ENCODE measurements around the gene STAM. TPM values are rescaled to one million over a fixed set of nuclear protein-coding genes. Genes with fewer than 3 reads are reported as not detected.
A peak's percentile ranks its signal among the peaks of the same experiment; 100 is the strongest.

Gene STAM
- polyA plus RNA-seq, 4 donors = 8.4 to 17.2 (median 10.8) TPM

- Histone ChIP-seq H3K27me3 (ENCODE audit: control insufficient read depth in 3 of 3, insufficient read depth in 3 of 3, low read length in 3 of 3) (no peaks in the 10 kb centered on the region), H3K36me3 (ENCODE audit: control insufficient read depth in 3 of 3, insufficient read depth in 2 of 3, low read depth in 1 of 3, low read length in 3 of 3) (peaks cover 0 to 10% (median 6%) of the 10 kb centered on the region in 3 donors), H3K4me3 (ENCODE audit: low read depth in 1 of 3, low read length in 3 of 3) (no peak overlapping the region), H3K4me1 (ENCODE audit: control insufficient read depth in 3 of 3, insufficient read depth in 2 of 3, low read depth in 1 of 3, low read length in 2 of 3) (no peaks in the 10 kb centered on the region), H3K9me3 (ENCODE audit: control insufficient read depth in 2 of 2, insufficient read depth in 1 of 2, low read depth in 1 of 2, low read length in 1 of 2) (no peaks in the 10 kb centered on the region), H3K27ac (ENCODE audit: low read depth in 1 of 3, low read length in 2 of 3) (no peak overlapping the region)
- DNase-seq (no peak), FAIRE-seq (no peak)
- 90 to 96% (median 95%) methylated on average over 15 of the region's 15 CpGs for WGBS, 3 donors
Measured at GRCh38 chr10:17687117-17687831, 43.3 kb downstream of the STAM start.

- H3K27ac ChIP-seq (ENCODE audit: low read depth in 1 of 3, low read length in 2 of 3) = no peak overlapping the region
- no peaks in the 10 kb centered on the region for H3K27me3 ChIP-seq (ENCODE audit: control insufficient read depth in 3 of 3, insufficient read depth in 3 of 3, low read length in 3 of 3)
- no peak for DNase-seq
- FAIRE-seq = no peak
- no peaks in the 10 kb centered on the region for H3K4me1 ChIP-seq (ENCODE audit: control insufficient read depth in 3 of 3, insufficient read depth in 2 of 3, low read depth in 1 of 3, low read length in 2 of 3)
- H3K4me3 ChIP-seq (ENCODE audit: low read depth in 1 of 3, low read length in 3 of 3) = no peak overlapping the region
- peaks cover 0 to 10% (median 10%) of the 10 kb centered on the region in 3 donors for H3K36me3 ChIP-seq (ENCODE audit: control insufficient read depth in 3 of 3, insufficient read depth in 2 of 3, low read depth in 1 of 3, low read length in 3 of 3)
- no peaks in the 10 kb centered on the region for H3K9me3 ChIP-seq (ENCODE audit: control insufficient read depth in 2 of 2, insufficient read depth in 1 of 2, low read depth in 1 of 2, low read length in 1 of 2)
Measured at GRCh38 chr10:17689137-17689536, 45.2 kb downstream of the STAM start.

GRCh38 chr10:17693009-17693408 lies 49.1 kb downstream of the STAM start:
- Histone ChIP-seq H3K36me3 (ENCODE audit: control insufficient read depth in 3 of 3, insufficient read depth in 2 of 3, low read depth in 1 of 3, low read length in 3 of 3) (peaks cover 0 to 12% (median 9%) of the 10 kb centered on the region in 3 donors), H3K4me1 (ENCODE audit: control insufficient read depth in 3 of 3, insufficient read depth in 2 of 3, low read depth in 1 of 3, low read length in 2 of 3) (no peaks in the 10 kb centered on the region), H3K27ac (ENCODE audit: low read depth in 1 of 3, low read length in 2 of 3) (no peak overlapping the region), H3K4me3 (ENCODE audit: low read depth in 1 of 3, low read length in 3 of 3) (no peak overlapping the region), H3K27me3 (ENCODE audit: control insufficient read depth in 3 of 3, insufficient read depth in 3 of 3, low read length in 3 of 3) (no peaks in the 10 kb centered on the region), H3K9me3 (ENCODE audit: control insufficient read depth in 2 of 2, insufficient read depth in 1 of 2, low read depth in 1 of 2, low read length in 1 of 2) (no peaks in the 10 kb centered on the region)
- FAIRE-seq (no peak), DNase-seq (no peak)
- WGBS, 3 donors = 78 to 100% (median 97%) methylated on average over 1 of the region's 1 CpG

- H3K27ac ChIP-seq (ENCODE audit: low read depth in 1 of 3, low read length in 2 of 3) = no peak overlapping the region
- WGBS, 3 donors = 96 to 97% (median 97%) methylated on average over 4 of the region's 4 CpGs
- peaks cover 0 to 7% (median 4%) of the 10 kb centered on the region in 3 donors for H3K36me3 ChIP-seq (ENCODE audit: control insufficient read depth in 3 of 3, insufficient read depth in 2 of 3, low read depth in 1 of 3, low read length in 3 of 3)
Measured at GRCh38 chr10:17698696-17699095, 54.7 kb downstream of the STAM start.

GRCh38 chr10:17701301-17701700 lies 57.4 kb downstream of the STAM start:
- 96 to 100% (median 99%) methylated on average over 3 of the region's 3 CpGs for WGBS, 3 donors
- Histone ChIP-seq H3K4me3 (ENCODE audit: low read depth in 1 of 3, low read length in 3 of 3) (no peak overlapping the region), H3K36me3 (ENCODE audit: control insufficient read depth in 3 of 3, insufficient read depth in 2 of 3, low read depth in 1 of 3, low read length in 3 of 3) (peaks cover 3 to 11% (median 4%) of the 10 kb centered on the region in 3 donors), H3K9me3 (ENCODE audit: control insufficient read depth in 2 of 2, insufficient read depth in 1 of 2, low read depth in 1 of 2, low read length in 1 of 2) (no peaks in the 10 kb centered on the region), H3K27me3 (ENCODE audit: control insufficient read depth in 3 of 3, insufficient read depth in 3 of 3, low read length in 3 of 3) (no peaks in the 10 kb centered on the region), H3K27ac (ENCODE audit: low read depth in 1 of 3, low read length in 2 of 3) (no peak overlapping the region), H3K4me1 (ENCODE audit: control insufficient read depth in 3 of 3, insufficient read depth in 2 of 3, low read depth in 1 of 3, low read length in 2 of 3) (no peaks in the 10 kb centered on the region)
- no peak for FAIRE-seq
- no peak for DNase-seq

More at GRCh38 chr10:17698696-17699095, 54.7 kb downstream of the STAM start:
- no peaks in the 10 kb centered on the region for H3K9me3 ChIP-seq (ENCODE audit: control insufficient read depth in 2 of 2, insufficient read depth in 1 of 2, low read depth in 1 of 2, low read length in 1 of 2)
- H3K4me1 ChIP-seq (ENCODE audit: control insufficient read depth in 3 of 3, insufficient read depth in 2 of 3, low read depth in 1 of 3, low read length in 2 of 3) = no peaks in the 10 kb centered on the region
- FAIRE-seq (no peak), DNase-seq (no peak)
- H3K27me3 ChIP-seq (ENCODE audit: control insufficient read depth in 3 of 3, insufficient read depth in 3 of 3, low read length in 3 of 3) = no peaks in the 10 kb centered on the region
- no peak overlapping the region for H3K4me3 ChIP-seq (ENCODE audit: low read depth in 1 of 3, low read length in 3 of 3)

GRCh38 chr10:17703706-17704105 lies 59.8 kb downstream of the STAM start:
- H3K27ac ChIP-seq (ENCODE audit: low read depth in 1 of 3, low read length in 2 of 3) = no peak overlapping the region
- 97 to 99% (median 98%) methylated on average over 3 of the region's 3 CpGs for WGBS, 3 donors
- no peak overlapping the region for H3K4me3 ChIP-seq (ENCODE audit: low read depth in 1 of 3, low read length in 3 of 3)
- no peaks in the 10 kb centered on the region for H3K9me3 ChIP-seq (ENCODE audit: control insufficient read depth in 2 of 2, insufficient read depth in 1 of 2, low read depth in 1 of 2, low read length in 1 of 2)
- no peaks in the 10 kb centered on the region for H3K4me1 ChIP-seq (ENCODE audit: control insufficient read depth in 3 of 3, insufficient read depth in 2 of 3, low read depth in 1 of 3, low read length in 2 of 3)
- H3K36me3 ChIP-seq (ENCODE audit: control insufficient read depth in 3 of 3, insufficient read depth in 2 of 3, low read depth in 1 of 3, low read length in 3 of 3) = peaks cover 4 to 16% (median 5%) of the 10 kb centered on the region in 3 donors
- H3K27me3 ChIP-seq (ENCODE audit: control insufficient read depth in 3 of 3, insufficient read depth in 3 of 3, low read length in 3 of 3) = no peaks in the 10 kb centered on the region
- DNase-seq (no peak), FAIRE-seq (no peak)

- Histone ChIP-seq H3K4me3 (ENCODE audit: low read depth in 1 of 3, low read length in 3 of 3) (no peak overlapping the region), H3K9me3 (ENCODE audit: control insufficient read depth in 2 of 2, insufficient read depth in 1 of 2, low read depth in 1 of 2, low read length in 1 of 2) (no peaks in the 10 kb centered on the region), H3K27me3 (ENCODE audit: control insufficient read depth in 3 of 3, insufficient read depth in 3 of 3, low read length in 3 of 3) (no peaks in the 10 kb centered on the region), H3K36me3 (ENCODE audit: control insufficient read depth in 3 of 3, insufficient read depth in 2 of 3, low read depth in 1 of 3, low read length in 3 of 3) (peaks cover 14 to 33% (median 26%) of the 10 kb centered on the region in 3 donors), H3K4me1 (ENCODE audit: control insufficient read depth in 3 of 3, insufficient read depth in 2 of 3, low read depth in 1 of 3, low read length in 2 of 3) (no peaks in the 10 kb centered on the region), H3K27ac (ENCODE audit: low read depth in 1 of 3, low read length in 2 of 3) (no peak overlapping the region)
- no peak for FAIRE-seq
- peak in 1 of 2 donors; percentile 49 for DNase-seq
- WGBS, 3 donors = 94 to 98% (median 97%) methylated on average over 10 of the region's 10 CpGs
Measured at GRCh38 chr10:17708821-17709220, 64.9 kb downstream of the STAM start.

GRCh38 chr10:17709492-17709891 lies 65.5 kb downstream of the STAM start:
- FAIRE-seq (no peak), DNase-seq (no peak)
- Histone ChIP-seq H3K4me3 (ENCODE audit: low read depth in 1 of 3, low read length in 3 of 3) (no peak overlapping the region), H3K9me3 (ENCODE audit: control insufficient read depth in 2 of 2, insufficient read depth in 1 of 2, low read depth in 1 of 2, low read length in 1 of 2) (no peaks in the 10 kb centered on the region), H3K27ac (ENCODE audit: low read depth in 1 of 3, low read length in 2 of 3) (no peak overlapping the region), H3K36me3 (ENCODE audit: control insufficient read depth in 3 of 3, insufficient read depth in 2 of 3, low read depth in 1 of 3, low read length in 3 of 3) (peaks cover 14 to 33% (median 26%) of the 10 kb centered on the region in 3 donors), H3K4me1 (ENCODE audit: control insufficient read depth in 3 of 3, insufficient read depth in 2 of 3, low read depth in 1 of 3, low read length in 2 of 3) (no peaks in the 10 kb centered on the region), H3K27me3 (ENCODE audit: control insufficient read depth in 3 of 3, insufficient read depth in 3 of 3, low read length in 3 of 3) (no peaks in the 10 kb centered on the region)
- 86 to 94% (median 93%) methylated on average over 5 of the region's 5 CpGs for WGBS, 3 donors

GRCh38 chr10:17710181-17710580 lies 66.2 kb downstream of the STAM start:
- Histone ChIP-seq H3K27ac (ENCODE audit: low read depth in 1 of 3, low read length in 2 of 3) (no peak overlapping the region), H3K4me1 (ENCODE audit: control insufficient read depth in 3 of 3, insufficient read depth in 2 of 3, low read depth in 1 of 3, low read length in 2 of 3) (no peaks in the 10 kb centered on the region), H3K27me3 (ENCODE audit: control insufficient read depth in 3 of 3, insufficient read depth in 3 of 3, low read length in 3 of 3) (no peaks in the 10 kb centered on the region), H3K4me3 (ENCODE audit: low read depth in 1 of 3, low read length in 3 of 3) (no peak overlapping the region), H3K36me3 (ENCODE audit: control insufficient read depth in 3 of 3, insufficient read depth in 2 of 3, low read depth in 1 of 3, low read length in 3 of 3) (peaks cover 18 to 34% (median 29%) of the 10 kb centered on the region in 3 donors), H3K9me3 (ENCODE audit: control insufficient read depth in 2 of 2, insufficient read depth in 1 of 2, low read depth in 1 of 2, low read length in 1 of 2) (no peaks in the 10 kb centered on the region)
- DNase-seq (peak in 1 of 2 donors; percentile 15), FAIRE-seq (no peak)
- WGBS, 3 donors = 85 to 92% (median 86%) methylated on average over 4 of the region's 4 CpGs
